Common myeloid progenitor, CD34-positive (primary cell): ENCODE results near the gene SURF2. TPM values are rescaled to one million over a fixed set of nuclear protein-coding genes. Genes with fewer than 3 reads are reported as not detected.
"Not testable (repeated sequence)": the region's sequence is repeated elsewhere in the genome, so short reads cannot be mapped to it uniquely, and the experiment has no call there.

Source experiments
- CTCF ChIA-PET: fragments of 350-600 bp; sonication (Branson Sonifier 250); formaldehyde crosslinking; loops from one replicate; lab custom pipeline; 2021; ENCODE audit warnings: antibody characterized with exemption; lab: Charles Lee
- POLR2A ChIA-PET: fragments of 350-600 bp; sonication (Branson Sonifier 250); formaldehyde crosslinking; loops from one replicate; lab custom pipeline; 2021; ENCODE audit warnings: antibody characterized with exemption; lab: Charles Lee
- DNase-seq, 3 donors: peaks; one replicate each; pipeline versions ENCODE4 v3.0.0 to v3.0.0-alpha.2; 2013
- H3K27ac ChIP-seq, 2 experiments: 1 replicate in 1 of 2; 2 replicates in 1 of 2; pipeline ENCODE4 v1.7.0; 2013; ENCODE audit warnings: inconsistent platforms in 2 of 2, low read length in 2 of 2, mild to moderate bottlenecking in 2 of 2, low read depth in 1 of 2, moderate library complexity in 1 of 2; ENCODE audit not compliant: severe bottlenecking in 2 of 2, insufficient read depth in 1 of 2, poor library complexity in 1 of 2
- H3K27me3 ChIP-seq, 5 experiments: replicated peaks in 2 of 5; 1 replicate in 3 of 5; 2 replicates in 2 of 5; pipeline versions ENCODE4 v1.6.1 to v1.7.0; 2013; ENCODE audit warnings: low read length in 4 of 5, mild to moderate bottlenecking in 2 of 5, moderate library complexity in 2 of 5, inconsistent platforms in 1 of 5; ENCODE audit not compliant: insufficient read depth in 5 of 5, control insufficient read depth in 4 of 5
- H3K36me3 ChIP-seq, 4 experiments: 1 replicate in 2 of 4; 2 replicates in 2 of 4; pipeline versions ENCODE4 v1.6.1 to v1.7.0; 2013; ENCODE audit warnings: low read length in 3 of 4, control low read depth in 1 of 4, mild to moderate bottlenecking in 1 of 4; ENCODE audit not compliant: control insufficient read depth in 4 of 4, insufficient read depth in 4 of 4
- H3K4me1 ChIP-seq, 4 experiments: 1 replicate in 3 of 4; 2 replicates in 1 of 4; pipeline versions ENCODE4 v1.6.1 to v1.7.1; 2013; ENCODE audit warnings: low read length in 3 of 4, mild to moderate bottlenecking in 3 of 4, control low read depth in 1 of 4, inconsistent platforms in 1 of 4, moderate library complexity in 1 of 4; ENCODE audit not compliant: control insufficient read depth in 4 of 4, insufficient read depth in 4 of 4; ENCODE audit errors: control extremely low read depth in 1 of 4
- H3K4me3 ChIP-seq, 7 experiments: 1 replicate in 4 of 7; 2 replicates in 3 of 7; pipeline versions ENCODE4 v1.5.1 to v1.7.0; 2013; ENCODE audit warnings: mild to moderate bottlenecking in 7 of 7, low read length in 6 of 7, moderate library complexity in 6 of 7, inconsistent platforms in 2 of 7, low read depth in 2 of 7, control low read depth in 1 of 7; ENCODE audit not compliant: insufficient read depth in 4 of 7, control insufficient read depth in 1 of 7; ENCODE audit errors: extremely low read depth in 1 of 7
- H3K9me3 ChIP-seq, 5 experiments: 1 replicate in 4 of 5; 2 replicates in 1 of 5; pipeline versions ENCODE4 v1.6.1 to v1.7.1; 2013; ENCODE audit warnings: low read length in 4 of 5, mild to moderate bottlenecking in 2 of 5, inconsistent platforms in 1 of 5, low read depth in 1 of 5, moderate library complexity in 1 of 5; ENCODE audit not compliant: control insufficient read depth in 4 of 5, insufficient read depth in 2 of 5; ENCODE audit errors: control extremely low read depth in 1 of 5
- WGBS: methylation state at CpG from one replicate; pipeline ENCODE4 v1.1.5; 2013; ENCODE audit not compliant: insufficient coverage; 5-methylcytosine and 5-hydroxymethylcytosine counted together
- polyA plus RNA-seq: library from polyadenylated mRNA; unstranded; fragments of 120-200 nt; gene quantifications from one replicate; pipeline ENCODE4 v1.2.1, GENCODE V29; 2013

SURF2 gene
- 9.6 TPM for polyA plus RNA-seq

- Histone ChIP-seq H3K4me1 (peaks cover 3 to 22% (median 21%) of the 10 kb centered on the region in 4 experiments), H3K9me3 (no peaks in the 10 kb centered on the region), H3K4me3 (peak within 1 kb of the TSS; percentile 37 to 89 (median 84)), H3K27ac (peak within 1 kb of the TSS; percentile 50 to 85), H3K27me3 (no peaks in the 10 kb centered on the region), H3K36me3 (peaks cover 9 to 55% (median 34%) of the 10 kb centered on the region in 4 experiments)
- WGBS, result 2% methylated on average over 45 of the region's 78 CpGs
- POLR2A ChIA-PET, result interaction anchor here (1.3 kb wide), 1 partner anchor 9 kb away, joined by 5 read pairs; the partner anchor contains the start of genes MED22 and RPL7A
- CTCF ChIA-PET, result interaction anchor here (0.9 to 7.2 kb wide), 12 partner anchors 10 to 176 kb away, joined by 3 to 75 read pairs (median 4); no protein-coding TSS in a partner anchor
- peak; percentile 67 to 88 (median 71) for DNase-seq
These were observed at the start of gene SURF2, which contains the start of gene SURF1 for GRCh38 chr9:133356391-133357091. Gene SURF2, plus strand, starts transcription at chr9:133356550. Its CDS starts 43 bp downstream, at chr9:133356593. Gene SURF1, minus strand, starts transcription at chr9:133356487. Its CDS starts 34 bp downstream, at chr9:133356453.

DNA sequence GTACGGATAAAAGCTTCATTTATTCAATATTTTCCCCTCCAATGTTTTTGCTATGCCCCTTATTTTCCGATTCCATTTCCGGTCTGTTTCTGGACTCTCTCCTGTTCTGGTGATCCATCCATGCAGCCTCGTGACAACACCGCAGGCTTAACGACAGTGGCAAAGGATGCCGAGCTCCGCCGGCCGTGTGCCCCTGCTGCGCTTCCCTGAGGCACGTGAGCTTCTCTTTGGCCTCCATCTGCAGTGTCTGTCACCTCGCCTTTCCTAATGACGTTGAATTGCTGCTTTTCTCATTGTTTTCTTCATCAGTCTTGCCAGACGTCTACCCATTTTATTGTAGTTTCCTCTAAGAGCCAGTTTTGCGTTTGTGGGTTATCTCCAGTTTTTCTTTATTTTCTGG lies 49.0 kb upstream of the SURF2 start:
- CTCF ChIA-PET, result no interaction called here
- WGBS, result 71% methylated on average over 13 of the region's 16 CpGs
- no peak overlapping the region for H3K4me3 ChIP-seq
- no peaks in the 10 kb centered on the region for H3K36me3 ChIP-seq
- H3K9me3 ChIP-seq, result no peaks in the 10 kb centered on the region
- H3K27me3 ChIP-seq, result peaks cover 0 to 2% (median 0%) of the 10 kb centered on the region in 5 experiments
- POLR2A ChIA-PET, result no interaction called here
- DNase-seq, result no peak
- no peak overlapping the region for H3K27ac ChIP-seq
- no peaks in the 10 kb centered on the region for H3K4me1 ChIP-seq

GRCh38 chr9:133309608-133310007 lies 46.7 kb upstream of the SURF2 start:
- CTCF ChIA-PET, result no interaction called here
- no peaks in the 10 kb centered on the region for H3K9me3 ChIP-seq
- 80% methylated on average over 1 of the region's 6 CpGs for WGBS
- H3K27ac ChIP-seq, result no peak overlapping the region
- DNase-seq, result no peak
- H3K4me3 ChIP-seq, result no peak overlapping the region
- no peaks in the 10 kb centered on the region for H3K36me3 ChIP-seq
- POLR2A ChIA-PET, result no interaction called here
- H3K27me3 ChIP-seq, result peaks cover 0 to 2% (median 0%) of the 10 kb centered on the region in 5 experiments
- no peaks in the 10 kb centered on the region for H3K4me1 ChIP-seq

GRCh38 chr9:133315997-133316396 lies 40.4 kb upstream of the SURF2 start:
- no peak overlapping the region for H3K27ac ChIP-seq
- no peaks in the 10 kb centered on the region for H3K9me3 ChIP-seq
- no peaks in the 10 kb centered on the region for H3K4me1 ChIP-seq
- no peaks in the 10 kb centered on the region for H3K27me3 ChIP-seq
- WGBS, result no CpG with 5 or more reads among the region's 2 CpGs
- no peak for DNase-seq
- POLR2A ChIA-PET, result no interaction called here
- CTCF ChIA-PET, result no interaction called here
- no peak overlapping the region for H3K4me3 ChIP-seq
- H3K36me3 ChIP-seq, result no peaks in the 10 kb centered on the region

DNA sequence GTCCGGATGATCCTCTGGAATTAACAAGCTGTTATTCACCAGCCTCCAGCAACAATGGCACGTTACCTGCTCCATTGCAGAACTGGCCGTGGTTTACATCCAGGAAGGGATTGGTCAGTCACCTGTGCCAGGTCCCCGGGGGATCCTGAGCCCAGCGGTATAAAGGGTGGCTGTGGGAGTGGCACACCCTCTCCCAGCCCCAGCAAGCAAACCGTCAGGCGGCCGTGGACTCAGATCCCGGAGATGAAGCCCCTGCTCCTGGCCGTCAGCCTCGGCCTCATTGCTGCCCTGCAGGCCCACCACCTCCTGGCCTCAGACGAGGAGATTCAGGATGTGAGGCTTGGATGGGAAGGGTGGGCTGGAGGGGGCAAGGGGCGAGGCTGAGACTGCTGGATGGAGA lies 38.8 kb upstream of the SURF2 start:
- 100% methylated on average over 3 of the region's 13 CpGs for WGBS

DNA sequence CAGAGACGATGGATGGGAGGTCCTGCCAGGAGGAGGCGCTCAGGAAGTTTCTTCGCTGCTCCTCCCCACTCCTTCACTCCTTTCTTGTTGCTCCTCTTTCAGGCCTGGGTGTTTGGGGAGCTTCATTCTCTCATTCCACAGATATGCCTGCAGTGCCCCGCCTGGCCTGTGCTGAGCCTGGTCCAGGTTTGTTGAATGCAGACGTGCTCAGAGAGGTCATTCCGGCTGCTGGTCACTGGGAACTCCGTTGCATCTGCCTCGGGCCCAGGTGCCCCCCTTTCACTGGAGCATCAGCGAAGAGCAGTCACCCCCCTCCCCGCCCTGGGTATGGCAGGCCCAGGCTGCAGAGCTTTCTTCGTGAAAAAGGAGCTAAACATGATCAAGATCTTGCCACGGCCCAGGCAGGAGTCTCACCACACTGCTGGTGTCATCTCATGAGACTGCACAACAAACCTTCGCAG lies 35.9 kb upstream of the SURF2 start:
- CTCF ChIA-PET, result interaction anchor here (0.6 to 1.7 kb wide), 3 partner anchors 9 to 133 kb away, joined by 3 to 4 read pairs (median 3); no protein-coding TSS in a partner anchor
- whole genome bisulfite sequencing, result 95% methylated on average over 13 of the region's 13 CpGs
- Histone ChIP-seq H3K36me3 (no peaks in the 10 kb centered on the region), H3K4me1 (no peaks in the 10 kb centered on the region), H3K27ac (no peak overlapping the region), H3K27me3 (no peaks in the 10 kb centered on the region), H3K9me3 (no peaks in the 10 kb centered on the region), H3K4me3 (no peak overlapping the region)
- DNase-seq, result no peak
- POLR2A ChIA-PET, result no interaction called here

More for the DNA sequence above, 38.8 kb upstream of the SURF2 start:
- CTCF ChIA-PET, H3K27me3 ChIP-seq, DNase-seq, H3K36me3 ChIP-seq, H3K4me3 ChIP-seq, POLR2A ChIA-PET, H3K9me3 ChIP-seq, H3K4me1 ChIP-seq, H3K27ac ChIP-seq: not testable (repeated sequence)

DNA sequence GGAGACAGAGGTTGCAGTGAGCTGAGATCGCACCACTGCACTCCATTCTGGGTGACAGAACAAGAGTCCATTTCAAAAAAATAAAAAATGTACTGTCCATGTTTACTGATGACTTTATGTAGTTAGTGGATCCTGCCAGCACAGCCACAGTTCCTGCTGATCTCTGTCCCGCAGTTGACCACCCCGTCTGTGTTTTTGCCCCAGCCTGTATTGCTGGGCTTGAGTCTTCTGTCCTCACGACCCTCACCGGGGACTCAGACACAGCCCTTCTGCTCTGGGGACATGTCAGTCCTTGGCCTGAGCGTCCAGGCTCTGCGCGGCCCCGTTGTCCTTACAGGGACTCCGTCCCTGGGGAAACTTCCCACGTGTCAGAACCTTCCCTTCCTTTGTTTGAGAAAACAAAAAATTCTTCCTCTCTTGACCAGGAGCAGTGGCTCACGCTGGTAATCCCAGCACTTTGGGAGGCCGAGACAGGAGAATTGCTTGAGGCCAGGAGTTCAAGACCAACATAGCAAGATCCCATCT lies 34.9 kb upstream of the SURF2 start:
- ChIA-PET CTCF (interaction anchor here (0.9 to 1.7 kb wide), 2 partner anchors 134 to 135 kb away, joined by 3 to 4 read pairs; no protein-coding TSS in a partner anchor), POLR2A (no interaction called here)
- H3K9me3 ChIP-seq, result no peaks in the 10 kb centered on the region
- WGBS, result 100% methylated on average over 5 of the region's 13 CpGs
- H3K27ac ChIP-seq, result no peak overlapping the region
- no peak for DNase-seq
- no peaks in the 10 kb centered on the region for H3K36me3 ChIP-seq
- no peaks in the 10 kb centered on the region for H3K4me1 ChIP-seq
- H3K27me3 ChIP-seq, result no peaks in the 10 kb centered on the region
- H3K4me3 ChIP-seq, result no peak overlapping the region
